ENCODE results near the gene TREX2.

- TF ChIP-seq CTCF (IDR thresholded peaks at IDR 0.05) (no peak), EP300 (IDR thresholded peaks at IDR 0.05) (no peak), POLR2AphosphoS5 (IDR thresholded peaks at IDR 0.05) (no peak), POLR2A (IDR thresholded peaks at IDR 0.05; ENCODE audit: low read depth) (no peak)
These were observed 28.2 kb downstream of the TREX2 start for GRCh38 chrX:153417637-153418036.

Data from esophagus muscularis mucosa (tissue), 4 donors.